K562 (cell line): ENCODE results near the gene CNOT2. TPM values are rescaled to one million over a fixed set of nuclear protein-coding genes. Genes with fewer than 3 reads are reported as not detected.

Source experiments
- CBFA2T3 ChIP-seq: fragments of 450-650 bp; IDR thresholded peaks from 2 replicates; pipeline ENCODE4 v1.6.1; 2017
- CREBBP ChIP-seq: IDR thresholded peaks from one replicate; pipeline ENCODE4 v1.6.1; 2012; ENCODE audit warnings: low read depth, mild to moderate bottlenecking, control low read depth, inconsistent platforms, low read length
- CXXC5 ChIP-seq: fragments of 250-450 bp; sonication (Bioruptor Pico); IDR thresholded peaks from 2 replicates; pipeline ENCODE4 v1.8.0; 2022; ENCODE audit warnings: inconsistent platforms, mild to moderate bottlenecking, moderate library complexity
- ELF1 ChIP-seq: fragments of 200-800 bp; sonication (Bioruptor generic); IDR thresholded peaks from 2 replicates; pipeline ENCODE4 v1.6.1; 2016; ENCODE audit warnings: missing genetic modification characterization, missing compliant biosample characterization
- ELF2 ChIP-seq: fragments of 250-450 bp; sonication (Bioruptor Pico); IDR thresholded peaks from 2 replicates; pipeline ENCODE4 v1.5.0; 2021; ENCODE audit warnings: mild to moderate bottlenecking
- FOSL1 ChIP-seq: fragments of 200-800 bp; sonication (Bioruptor generic); conservative IDR thresholded peaks from 2 replicates; pipeline ENCODE4 v1.6.1; 2016; ENCODE audit warnings: missing genetic modification characterization, missing compliant biosample characterization
- FOXA1 ChIP-seq: fragments of 450-650 bp; IDR thresholded peaks from 2 replicates; pipeline ENCODE4 v1.6.1; 2016; ENCODE audit warnings: mild to moderate bottlenecking, borderline replicate concordance
- FOXJ2 ChIP-seq: fragments of 200-800 bp; sonication (Bioruptor generic); IDR thresholded peaks from 2 replicates; pipeline ENCODE4 v1.6.1; 2016; ENCODE audit warnings: missing genetic modification characterization, missing compliant biosample characterization
- HCFC1 ChIP-seq: IDR thresholded peaks from 2 replicates; pipeline ENCODE4 v1.6.1; 2012; ENCODE audit warnings: low read depth, low read length, improper control_type of control experiment
- HNRNPLL ChIP-seq: fragments of 200-400 bp; formaldehyde crosslinking; IDR thresholded peaks from 2 replicates; pipeline ENCODE4 v1.6.1; 2017; ENCODE audit warnings: low read length, low read depth, mild to moderate bottlenecking; ENCODE audit not compliant: poor library complexity, severe bottlenecking
- LCOR ChIP-seq: sonication (generic); formaldehyde crosslinking; IDR thresholded peaks from 2 replicates; pipeline ENCODE4 v1.8.0; 2022; ENCODE audit warnings: mild to moderate bottlenecking, missing genetic modification reagents
- MEF2D ChIP-seq: conservative IDR thresholded peaks from 2 replicates; pipeline ENCODE4 v1.6.1; 2016; ENCODE audit warnings: low read depth, missing genetic modification characterization, missing compliant biosample characterization
- MTA3 ChIP-seq: fragments of 450-650 bp; formaldehyde crosslinking; IDR thresholded peaks from 2 replicates; pipeline ENCODE4 v1.6.1; 2017; ENCODE audit warnings: mild to moderate bottlenecking, borderline replicate concordance
- NFXL1 ChIP-seq: fragments of 450-650 bp; formaldehyde crosslinking; IDR thresholded peaks from 2 replicates; pipeline ENCODE4 v1.4.0; 2021; ENCODE audit warnings: mild to moderate bottlenecking
- NFYB ChIP-seq: IDR thresholded peaks from 2 replicates; pipeline ENCODE4 v1.6.1; 2011; ENCODE audit warnings: mild to moderate bottlenecking, moderate library complexity; ENCODE audit not compliant: insufficient read length; ENCODE audit errors: extremely low read depth
- NUFIP1 ChIP-seq: fragments of 450-650 bp; IDR thresholded peaks from 2 replicates; pipeline ENCODE4 v1.6.1; 2018; ENCODE audit not compliant: partially characterized antibody
- POLR2G ChIP-seq: fragments of 200-400 bp; formaldehyde crosslinking; IDR thresholded peaks from 2 replicates; pipeline ENCODE4 v1.6.1; 2017; ENCODE audit warnings: low read depth, mild to moderate bottlenecking, antibody characterized with exemption, low read length, moderate library complexity
- RBM17 ChIP-seq: fragments of 200-400 bp; formaldehyde crosslinking; IDR thresholded peaks from 2 replicates; pipeline ENCODE4 v1.6.1; 2017; ENCODE audit warnings: low read depth, mild to moderate bottlenecking, low read length, borderline replicate concordance
- SMAD1 ChIP-seq: fragments of 150-350 bp; IDR thresholded peaks from 2 replicates; pipeline ENCODE4 v1.6.1; 2014; ENCODE audit warnings: low read length, low read depth; ENCODE audit not compliant: partially characterized antibody
- SMARCA4 ChIP-seq: fragments of 450-650 bp; IDR thresholded peaks from 2 replicates; pipeline ENCODE4 v1.6.1; 2016
- SOX6 ChIP-seq: fragments of 450-650 bp; IDR thresholded peaks from 2 replicates; pipeline ENCODE4 v1.6.1; 2014; ENCODE audit warnings: mild to moderate bottlenecking
- TAF1 ChIP-seq: IDR thresholded peaks from 2 replicates; pipeline ENCODE4 v1.6.1; 2011; ENCODE audit warnings: mild to moderate bottlenecking, low read length, moderate library complexity; ENCODE audit not compliant: insufficient read depth, control insufficient read depth, severe bottlenecking; ENCODE audit errors: extremely low read depth
- TRIM25 ChIP-seq: fragments of 450-650 bp; IDR thresholded peaks from 2 replicates; pipeline ENCODE4 v1.7.0; 2016; ENCODE audit warnings: borderline replicate concordance
- ZFP36 ChIP-seq: fragments of 150-350 bp; IDR thresholded peaks from 2 replicates; pipeline ENCODE4 v1.6.1; 2018; ENCODE audit warnings: low read length, low read depth; ENCODE audit not compliant: partially characterized antibody
- ZKSCAN8 ChIP-seq: fragments of 200-800 bp; sonication (Bioruptor generic); IDR thresholded peaks from 2 replicates; pipeline ENCODE4 v1.6.1; 2016; ENCODE audit warnings: missing genetic modification characterization, missing compliant biosample characterization
- ZNF253 ChIP-seq: fragments of 250-450 bp; sonication (Bioruptor Pico); conservative IDR thresholded peaks from 2 replicates; pipeline ENCODE4 v1.6.1; 2021; ENCODE audit warnings: mild to moderate bottlenecking
- ZNF668 ChIP-seq: fragments of 250-450 bp; sonication (Bioruptor Pico); IDR thresholded peaks from 2 replicates; pipeline ENCODE4 v1.8.0; 2022; ENCODE audit warnings: mild to moderate bottlenecking, inconsistent platforms
- ZNF764 ChIP-seq: fragments of 250-450 bp; sonication (Bioruptor Pico); IDR thresholded peaks from 2 replicates; pipeline ENCODE4 v1.4.0; 2020; ENCODE audit warnings: low read depth, mild to moderate bottlenecking, moderate library complexity
- polyA plus RNA-seq, 8 experiments: library from polyadenylated mRNA; depleted of rRNA in 4 of 8; stranded (reverse) in 5 of 8; unstranded in 3 of 8; fragments of >200 nt; fragmentation: Nextera tagmentation in 2 of 8; fragmentation: Illumina TruSeq in 1 of 8; extraction: Ambion mirVana in 2 of 8; extraction: Trizol in 1 of 8; gene quantifications; 2 replicates each; pipeline versions ENCODE4 v1.2.1 to v1.2.3, GENCODE V29; 2011 to 2014; ENCODE audit warnings: inconsistent platforms in 1 of 8, missing spikeins in 1 of 8
- total RNA-seq, 7 experiments: library from RNA; depleted of rRNA in 6 of 7; stranded (reverse); fragments of >200 nt in 6 of 7; fragmentation: Illumina TruSeq in 2 of 7; extraction: Trizol in 2 of 7; gene quantifications; 2 replicates each; pipeline versions ENCODE4 v1.2.1 to v1.2.3, GENCODE V29; 2011 to 2021; ENCODE audit warnings: low replicate concordance in 1 of 7

The CNOT2 gene
- total and polyA plus RNA-seq, 9 of the 15 experiments (the other 6 are each of a cell fraction or from before 2014, with no cell fraction given): 43.6 to 119 (median 84.4) TPM

- no peak for TF ChIP-seq TRIM25
- no peak for TF ChIP-seq NUFIP1
- no peak for TF ChIP-seq ZNF668 (CRISPR knock-in tag)
- TF ChIP-seq ZKSCAN8: no peak
- TF ChIP-seq HCFC1: peak; percentile 82
- 0 out of 2 replicates have a peak, but pooled peaks have one; percentile 16 for TF ChIP-seq MEF2D
- peak; percentile 87 for TF ChIP-seq MTA3
- peak; percentile 19 for TF ChIP-seq SMAD1
- no peak for TF ChIP-seq ZFP36
- peak; percentile 68; the same call in 1 of the 2 replicates for TF ChIP-seq ELF1 (tag)
- peak; percentile 76 for TF ChIP-seq FOXJ2 (tag)
- TF ChIP-seq FOSL1 (tag): peak; percentile 60
- no peak for TF ChIP-seq NFYB
- peak; percentile 77 for TF ChIP-seq CXXC5 (CRISPR knock-in tag)
- peak; percentile 97 for TF ChIP-seq POLR2G
- peak; percentile 86 for TF ChIP-seq TAF1
- peak; percentile 41; the same call in 1 of the 2 replicates for TF ChIP-seq CBFA2T3
- TF ChIP-seq RBM17: no peak
- TF ChIP-seq NFXL1: no peak
- peak; percentile 50; the same call in 1 of the 2 replicates for TF ChIP-seq LCOR
- no peak for TF ChIP-seq ELF2 (CRISPR knock-in tag)
- TF ChIP-seq SOX6: peak; percentile 40; the same call in 1 of the 2 replicates
- peak; percentile 97 for TF ChIP-seq HNRNPLL
- TF ChIP-seq FOXA1: no peak
- no peak for TF ChIP-seq ZNF764 (CRISPR knock-in tag)
- TF ChIP-seq SMARCA4: peak; percentile 48; the same call in 1 of the 2 replicates
- no peak for TF ChIP-seq CREBBP
- TF ChIP-seq ZNF253 (CRISPR knock-in tag): no peak
Observed at GRCh38 chr12:70242695-70243509, at the start of gene CNOT2 (continued).
